Measurements from ENCODE around the gene TRABD2B.

DNA sequence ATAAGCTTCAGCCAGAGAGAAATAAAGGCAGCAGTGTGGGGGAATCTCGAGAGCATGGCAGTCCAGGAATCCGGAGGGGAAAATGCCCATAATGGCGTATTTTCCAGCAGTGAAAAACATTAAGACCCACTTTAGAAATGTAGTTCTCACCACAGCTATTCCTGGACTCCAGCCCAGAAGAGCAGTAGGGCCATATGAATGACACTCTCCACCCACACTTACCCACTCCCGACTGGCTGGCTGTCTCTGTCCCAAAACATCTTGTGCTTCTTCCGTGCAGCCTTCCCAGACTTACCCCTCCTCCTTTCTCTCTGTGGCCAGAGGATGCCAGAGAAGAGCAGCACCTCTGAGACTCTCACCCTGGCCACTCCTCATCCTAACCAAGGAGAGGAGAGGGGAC is 56.4 kb downstream of the TRABD2B start:
- TF ChIP-seq, protein P1, sequence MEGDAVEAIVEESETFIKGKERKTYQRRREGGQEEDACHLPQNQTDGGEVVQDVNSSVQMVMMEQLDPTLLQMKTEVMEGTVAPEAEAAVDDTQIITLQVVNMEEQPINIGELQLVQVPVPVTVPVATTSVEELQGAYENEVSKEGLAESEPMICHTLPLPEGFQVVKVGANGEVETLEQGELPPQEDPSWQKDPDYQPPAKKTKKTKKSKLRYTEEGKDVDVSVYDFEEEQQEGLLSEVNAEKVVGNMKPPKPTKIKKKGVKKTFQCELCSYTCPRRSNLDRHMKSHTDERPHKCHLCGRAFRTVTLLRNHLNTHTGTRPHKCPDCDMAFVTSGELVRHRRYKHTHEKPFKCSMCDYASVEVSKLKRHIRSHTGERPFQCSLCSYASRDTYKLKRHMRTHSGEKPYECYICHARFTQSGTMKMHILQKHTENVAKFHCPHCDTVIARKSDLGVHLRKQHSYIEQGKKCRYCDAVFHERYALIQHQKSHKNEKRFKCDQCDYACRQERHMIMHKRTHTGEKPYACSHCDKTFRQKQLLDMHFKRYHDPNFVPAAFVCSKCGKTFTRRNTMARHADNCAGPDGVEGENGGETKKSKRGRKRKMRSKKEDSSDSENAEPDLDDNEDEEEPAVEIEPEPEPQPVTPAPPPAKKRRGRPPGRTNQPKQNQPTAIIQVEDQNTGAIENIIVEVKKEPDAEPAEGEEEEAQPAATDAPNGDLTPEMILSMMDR (IDR thresholded peaks at IDR 0.05), result no peak
- no peak for TF ChIP-seq POLR2A (IDR thresholded peaks at IDR 0.05)

All from lower leg skin (tissue), 3 donors.